Epithelial cell of prostate (primary cell): Measurements from ENCODE around the gene TMEM144.
A peak's percentile ranks its signal among the peaks of the same experiment; 100 is the strongest.

Source experiments
- DNase-seq: peaks from one replicate; pipeline ENCODE4 v3.0.0-alpha.2; 2011; ENCODE audit warnings: low read depth, low spot score
- H3K27ac ChIP-seq: fragments of 450-650 bp; 2 replicates; pipeline ENCODE4 v1.5.1; 2017; ENCODE audit warnings: mild to moderate bottlenecking

The TMEM144 gene

GRCh38 chr4:158291334-158292055 is 81.2 kb downstream of the TMEM144 start:
- no peak overlapping the region for H3K27ac ChIP-seq
- DNase-seq = no peak

GRCh38 chr4:158292156-158292555 is 81.9 kb downstream of the TMEM144 start:
- H3K27ac ChIP-seq = no peak overlapping the region
- DNase-seq = no peak

DNA sequence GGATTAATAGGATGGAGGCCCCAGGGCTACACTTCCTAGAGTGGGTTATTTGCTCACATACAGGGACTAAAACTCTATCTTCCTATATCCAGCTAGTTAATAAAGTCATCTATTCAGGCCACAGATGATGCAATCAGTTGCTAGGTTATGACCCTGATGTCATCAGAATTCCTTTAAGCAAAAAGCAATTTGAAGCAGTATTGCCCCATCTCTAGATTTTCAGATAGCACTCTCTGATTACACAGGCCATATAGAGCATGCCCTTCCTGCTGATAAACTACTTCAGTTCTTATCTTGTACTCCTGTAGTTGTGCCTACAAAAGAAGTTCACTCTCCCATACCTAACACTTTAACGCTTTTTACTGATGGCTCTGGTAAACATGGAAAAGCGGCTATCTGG is 84.8 kb downstream of the TMEM144 start:
- no peak for DNase-seq
- H3K27ac ChIP-seq = no peak overlapping the region

DNA sequence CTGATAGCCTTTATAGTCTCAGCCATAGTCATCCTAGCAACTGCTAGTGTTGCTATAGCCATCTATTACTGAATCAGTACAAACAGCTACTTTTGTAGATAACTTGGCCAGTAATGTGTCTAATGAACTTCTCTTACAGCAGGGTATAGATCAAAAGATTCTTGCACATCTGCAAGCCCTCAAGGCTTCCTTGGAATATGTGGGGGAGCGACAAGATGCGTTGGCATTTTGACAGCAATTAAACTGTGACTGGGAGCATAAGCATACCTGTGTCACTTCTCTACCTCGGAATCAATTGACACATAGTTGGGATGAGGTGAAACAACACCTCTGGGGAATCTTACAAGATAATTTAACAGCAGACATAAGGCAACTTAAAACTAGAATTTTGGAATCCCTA is 87.6 kb downstream of the TMEM144 start:
- no peak for DNase-seq
- H3K27ac ChIP-seq = no peak overlapping the region

DNA sequence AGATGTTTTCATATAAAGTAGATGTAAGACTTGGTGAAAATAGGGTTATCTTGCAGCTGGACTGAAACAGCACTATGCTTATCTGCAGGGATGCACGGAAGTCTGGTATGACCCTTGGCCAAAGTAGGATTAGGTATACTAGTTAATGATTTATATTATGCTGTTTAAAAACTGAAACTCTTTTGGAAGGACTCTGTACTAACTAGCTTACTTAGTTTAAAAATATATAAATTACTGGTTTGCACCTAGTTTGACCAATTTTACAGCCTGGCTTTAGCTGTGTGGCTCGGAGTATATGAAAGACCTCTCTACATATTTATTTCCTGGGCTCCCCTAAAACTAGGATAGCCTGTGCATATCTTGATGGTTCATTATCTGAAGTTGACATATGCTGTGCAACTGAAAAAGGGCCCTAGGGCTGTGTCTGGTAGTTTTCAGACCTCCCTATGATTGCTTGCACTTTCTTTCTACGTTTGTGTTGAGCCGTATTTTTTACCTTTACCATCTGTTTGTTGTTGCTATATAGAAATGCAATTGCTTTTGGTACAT is 89.2 kb downstream of the TMEM144 start:
- no peak for DNase-seq
- H3K27ac ChIP-seq = no peak overlapping the region

- no peak for DNase-seq
- H3K27ac ChIP-seq = no peak overlapping the region
These were observed 89.7 kb downstream of the TMEM144 start for GRCh38 chr4:158300012-158300411.

GRCh38 chr4:158302076-158302866 is 92.0 kb downstream of the TMEM144 start:
- DNase-seq = peak; percentile 43
- H3K27ac ChIP-seq = peak overlapping the region; percentile 85

- no peak overlapping the region for H3K27ac ChIP-seq
- DNase-seq = no peak
These were observed 94.4 kb downstream of the TMEM144 start for GRCh38 chr4:158304694-158305093.
